ENCODE results near the gene MDH2. TPM values are rescaled to one million over a fixed set of nuclear protein-coding genes. Genes with fewer than 3 reads are reported as not detected.
A peak's percentile ranks its signal among the peaks of the same experiment; 100 is the strongest.
"Not testable (repeated sequence)": the region's sequence is repeated elsewhere in the genome, so short reads cannot be mapped to it uniquely, and the experiment has no call there.

MDH2 gene
- total and polyA plus RNA-seq, 8 donors = 138 to 180 (median 156) TPM

DNA sequence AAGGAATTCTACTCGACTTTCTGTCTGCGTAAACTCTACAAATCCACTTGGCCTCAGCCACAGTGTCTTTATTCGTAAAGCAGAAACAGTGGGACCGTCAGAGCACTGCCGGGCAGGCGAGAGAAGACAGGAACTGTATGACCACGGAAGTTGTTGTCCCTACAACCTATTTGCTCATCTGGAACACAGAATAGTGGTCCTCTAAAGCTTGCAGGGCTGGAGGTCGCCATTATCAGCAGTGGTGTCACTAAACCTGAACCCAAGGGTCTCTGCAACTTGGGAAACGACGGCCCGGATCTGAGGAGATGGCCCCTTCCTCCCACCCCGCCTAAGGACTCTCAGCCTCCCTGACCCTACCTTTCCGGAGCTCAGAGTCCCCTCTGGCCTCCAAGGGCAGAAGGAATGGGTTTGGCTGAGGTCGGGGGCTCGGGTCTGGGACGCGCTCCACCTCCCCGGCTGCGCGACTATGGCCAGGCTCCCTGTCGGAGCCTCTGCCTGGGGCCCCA, 548 bp upstream of the MDH2 start:
- Histone ChIP-seq H3K27me3 (no peaks in the 10 kb centered on the region), H3K36me3 (peaks cover 0 to 12% of the 10 kb centered on the region in 2 donors), H3K4me3 (peak overlapping the region; percentile 88 to 99), H3K9me3 (no peaks in the 10 kb centered on the region), H3K4me1 (peaks cover 5 to 43% of the 10 kb centered on the region in 2 donors), H3K27ac (peak overlapping the region; percentile 89 to 94)
- peak; percentile 11 for ATAC-seq
- TF ChIP-seq, protein P1, sequence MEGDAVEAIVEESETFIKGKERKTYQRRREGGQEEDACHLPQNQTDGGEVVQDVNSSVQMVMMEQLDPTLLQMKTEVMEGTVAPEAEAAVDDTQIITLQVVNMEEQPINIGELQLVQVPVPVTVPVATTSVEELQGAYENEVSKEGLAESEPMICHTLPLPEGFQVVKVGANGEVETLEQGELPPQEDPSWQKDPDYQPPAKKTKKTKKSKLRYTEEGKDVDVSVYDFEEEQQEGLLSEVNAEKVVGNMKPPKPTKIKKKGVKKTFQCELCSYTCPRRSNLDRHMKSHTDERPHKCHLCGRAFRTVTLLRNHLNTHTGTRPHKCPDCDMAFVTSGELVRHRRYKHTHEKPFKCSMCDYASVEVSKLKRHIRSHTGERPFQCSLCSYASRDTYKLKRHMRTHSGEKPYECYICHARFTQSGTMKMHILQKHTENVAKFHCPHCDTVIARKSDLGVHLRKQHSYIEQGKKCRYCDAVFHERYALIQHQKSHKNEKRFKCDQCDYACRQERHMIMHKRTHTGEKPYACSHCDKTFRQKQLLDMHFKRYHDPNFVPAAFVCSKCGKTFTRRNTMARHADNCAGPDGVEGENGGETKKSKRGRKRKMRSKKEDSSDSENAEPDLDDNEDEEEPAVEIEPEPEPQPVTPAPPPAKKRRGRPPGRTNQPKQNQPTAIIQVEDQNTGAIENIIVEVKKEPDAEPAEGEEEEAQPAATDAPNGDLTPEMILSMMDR (IDR thresholded peaks at IDR 0.05) = no peak
- no peak for DNase-seq
- intact Hi-C loops (cut with DNase I) = no loop called here

DNA sequence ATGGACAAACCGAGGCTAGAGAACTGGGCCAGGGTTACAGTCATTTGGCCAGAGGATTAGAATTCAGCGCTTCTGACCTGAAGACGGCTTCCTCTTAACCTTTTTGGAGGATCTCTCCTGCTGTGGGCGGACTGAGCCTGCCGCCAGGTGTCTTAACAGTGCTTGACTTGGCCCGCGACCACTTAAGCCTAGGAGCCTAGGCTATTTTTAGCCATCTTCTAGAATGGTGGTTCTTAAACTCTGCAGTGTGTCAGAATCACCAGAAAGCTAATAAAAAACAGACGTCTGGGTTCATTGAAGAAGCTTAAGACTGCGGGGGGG, 722 bp downstream of the MDH2 start:
- peaks cover 0 to 17% of the 10 kb centered on the region in 2 donors for H3K36me3 ChIP-seq
- peak; percentile 70 for ATAC-seq
- DNase-seq = peak in 2 of 4 donors; percentile 44 to 67
- intact Hi-C loops (cut with DNase I) = no loop called here
- peak overlapping the region; percentile 88 to 99 for H3K4me3 ChIP-seq
- TF ChIP-seq, protein P1 (IDR thresholded peaks at IDR 0.05) = no peak
- H3K27me3 ChIP-seq = no peaks in the 10 kb centered on the region
- no peaks in the 10 kb centered on the region for H3K9me3 ChIP-seq
- H3K27ac ChIP-seq = peak overlapping the region; percentile 89 to 94
- peaks cover 5 to 45% of the 10 kb centered on the region in 2 donors for H3K4me1 ChIP-seq

DNA sequence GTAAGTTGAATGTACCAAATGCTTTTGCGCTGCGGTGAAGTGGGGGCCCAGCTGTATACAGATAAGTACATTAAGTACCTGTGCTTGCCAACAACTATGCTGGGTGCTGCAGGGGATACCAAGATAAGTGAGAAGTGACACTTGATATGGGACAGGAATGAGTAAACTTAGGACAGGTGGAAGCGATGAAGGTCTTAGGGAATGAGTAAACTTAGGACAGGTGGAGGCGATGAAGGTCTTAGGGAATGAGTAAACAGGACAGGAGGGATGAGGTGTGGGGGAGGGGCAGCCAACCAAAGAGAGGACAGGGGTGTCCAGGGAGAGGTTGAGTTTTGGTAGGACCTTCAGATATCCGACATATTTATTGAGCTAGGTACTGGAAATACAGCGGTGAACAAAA, 1.4 kb downstream of the MDH2 start:
- peak overlapping the region in 1 of 2 donors; percentile 19 for H3K27ac ChIP-seq
- H3K36me3 ChIP-seq = peaks cover 0 to 22% of the 10 kb centered on the region in 2 donors
- H3K9me3 ChIP-seq = no peaks in the 10 kb centered on the region
- TF ChIP-seq, protein P1 (IDR thresholded peaks at IDR 0.05) = no peak
- peak overlapping the region; percentile 88 to 99 for H3K4me3 ChIP-seq
- DNase-seq = no peak
- H3K27me3 ChIP-seq = no peaks in the 10 kb centered on the region
- no peak for ATAC-seq
- intact Hi-C loops (cut with DNase I) = no loop called here
- peaks cover 5 to 51% of the 10 kb centered on the region in 2 donors for H3K4me1 ChIP-seq

- Histone ChIP-seq H3K27ac (no peak overlapping the region), H3K4me1 (peaks cover 5 to 46% of the 10 kb centered on the region in 2 donors), H3K9me3 (no peaks in the 10 kb centered on the region), H3K27me3 (no peaks in the 10 kb centered on the region), H3K36me3 (peaks cover 0 to 34% of the 10 kb centered on the region in 2 donors), H3K4me3 (no peak overlapping the region)
- intact Hi-C loops (cut with DNase I) = no loop called here
- DNase-seq = no peak
- TF ChIP-seq, protein P1 (IDR thresholded peaks at IDR 0.05) = no peak
- no peak for ATAC-seq
These were observed 2.6 kb downstream of the MDH2 start for GRCh38 chr7:76050545-76050944.

GRCh38 chr7:76051840-76052239, 3.9 kb downstream of the MDH2 start:
- DNase-seq (no peak), ATAC-seq (no peak)
- TF ChIP-seq, protein P1 (IDR thresholded peaks at IDR 0.05) = no peak
- Histone ChIP-seq H3K4me3 (no peak overlapping the region), H3K4me1 (peaks cover 5 to 35% of the 10 kb centered on the region in 2 donors), H3K36me3 (peaks cover 0 to 46% of the 10 kb centered on the region in 2 donors), H3K27me3 (no peaks in the 10 kb centered on the region), H3K9me3 (no peaks in the 10 kb centered on the region), H3K27ac (no peak overlapping the region)
- intact Hi-C loops (cut with DNase I) = no loop called here

DNA sequence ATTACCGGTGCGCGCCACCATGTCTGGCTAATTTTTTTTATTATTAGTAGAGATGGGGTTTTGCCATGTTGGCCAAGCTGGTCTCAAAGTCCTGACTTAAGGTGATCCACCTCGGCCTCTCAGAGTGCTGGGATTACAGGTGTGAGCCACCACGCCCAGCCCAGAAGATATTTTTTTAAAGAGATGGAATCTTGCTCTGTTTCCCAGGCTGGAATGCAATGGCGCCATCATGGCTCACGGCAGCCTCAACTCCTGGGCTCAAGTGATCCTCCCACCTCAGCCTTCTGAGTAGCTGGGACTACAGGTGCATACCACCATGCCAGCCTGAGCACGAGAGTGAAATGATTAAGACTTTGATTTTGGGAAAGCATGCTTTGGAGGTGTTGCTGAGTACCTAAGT, 4.8 kb downstream of the MDH2 start:
- ATAC-seq; intact Hi-C loops (cut with DNase I); H3K9me3 ChIP-seq; DNase-seq; H3K27ac ChIP-seq; H3K4me3 ChIP-seq; H3K27me3 ChIP-seq: not testable (repeated sequence)
- Histone ChIP-seq H3K4me1 (peaks cover 5 to 31% of the 10 kb centered on the region in 2 donors), H3K36me3 (peaks cover 0 to 55% of the 10 kb centered on the region in 2 donors)

Data from left lung (tissue), 10 donors.